Stimulated activated naive CD8-positive, alpha-beta T cell treated with anti-CD3 and anti-CD28 coated beads, Interleukin-15, Interleukin-2, amounts not matched to agents 100 U/mL and 50 U/mL, for 24 hours (primary cell): Measurements from ENCODE around the gene FADS3.

Source experiments
- ATAC-seq: fragments of 150-1000 bp; cut with Tn5 transposase; one replicate; pipeline ENCODE4 v1.10.0; 2021
- DNase-seq: peaks from one replicate; pipeline ENCODE4 v3.0.0; 2021

Gene FADS3, protein sequence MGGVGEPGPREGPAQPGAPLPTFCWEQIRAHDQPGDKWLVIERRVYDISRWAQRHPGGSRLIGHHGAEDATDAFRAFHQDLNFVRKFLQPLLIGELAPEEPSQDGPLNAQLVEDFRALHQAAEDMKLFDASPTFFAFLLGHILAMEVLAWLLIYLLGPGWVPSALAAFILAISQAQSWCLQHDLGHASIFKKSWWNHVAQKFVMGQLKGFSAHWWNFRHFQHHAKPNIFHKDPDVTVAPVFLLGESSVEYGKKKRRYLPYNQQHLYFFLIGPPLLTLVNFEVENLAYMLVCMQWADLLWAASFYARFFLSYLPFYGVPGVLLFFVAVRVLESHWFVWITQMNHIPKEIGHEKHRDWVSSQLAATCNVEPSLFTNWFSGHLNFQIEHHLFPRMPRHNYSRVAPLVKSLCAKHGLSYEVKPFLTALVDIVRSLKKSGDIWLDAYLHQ

DNA sequence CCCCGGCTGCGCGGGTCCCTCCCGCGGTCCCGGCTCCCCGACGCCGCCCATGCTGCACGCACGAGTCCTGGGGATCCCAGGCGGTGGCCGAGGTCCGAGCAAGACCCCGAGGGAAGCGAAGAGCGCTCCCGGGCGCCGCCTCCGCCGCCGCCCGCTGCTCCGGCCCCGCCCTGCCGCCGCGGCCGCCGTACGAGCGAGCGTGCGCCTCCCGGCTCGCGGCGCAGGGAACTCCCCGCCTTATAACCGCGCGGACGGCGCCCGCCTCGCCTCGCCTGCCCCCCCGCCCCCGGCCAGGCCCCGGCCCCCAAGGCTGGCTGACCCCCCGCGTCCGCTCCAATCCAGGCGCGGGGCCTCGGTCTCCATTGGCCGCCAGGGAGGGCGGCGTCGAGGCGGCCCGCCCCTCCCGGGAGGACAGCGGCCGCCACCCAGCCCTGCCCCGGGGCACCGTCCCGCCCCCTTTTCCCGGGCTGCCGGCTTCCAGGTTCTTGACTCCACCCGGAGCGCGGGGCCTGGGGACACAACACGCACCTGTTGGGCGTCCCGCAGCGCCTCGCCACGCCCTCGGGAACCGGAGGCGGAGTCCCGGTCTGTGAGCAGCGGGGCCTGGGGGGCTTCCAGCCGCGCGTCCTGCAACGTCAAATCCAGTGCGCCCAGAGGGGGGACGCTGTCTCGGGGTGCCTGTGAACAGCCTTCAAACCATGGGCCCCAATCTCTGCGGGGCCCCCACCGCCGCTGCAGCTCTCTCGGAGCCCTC is at the start of gene FADS3:
FADS3 (minus strand) TSS at position 215 of the 754 bp plus-strand sequence; CDS start at position 51, 164 bp downstream.
- ATAC-seq (peak; percentile 68), DNase-seq (peak; percentile 67)

DNA sequence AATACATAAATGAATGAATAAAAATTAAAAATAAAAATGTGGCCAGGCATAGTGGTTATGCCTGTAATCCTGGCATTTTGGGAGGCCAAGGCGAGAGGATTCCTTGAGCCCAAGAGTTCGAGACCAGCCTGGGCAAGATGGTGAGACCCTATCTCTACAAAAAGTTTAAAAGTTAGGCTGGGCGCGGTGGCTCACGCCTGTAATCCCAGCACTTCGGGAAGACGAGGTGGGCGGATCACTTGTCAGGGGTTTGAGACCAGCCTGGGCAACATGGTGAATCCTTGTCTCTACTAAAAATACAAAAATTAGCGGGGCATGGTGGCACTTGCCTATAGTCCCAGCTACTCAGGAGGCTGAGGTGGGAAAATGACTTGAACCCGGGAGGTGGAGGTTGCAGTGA is 49.1 kb upstream of the FADS3 start:
- DNase-seq (no peak), ATAC-seq (no peak)

DNA sequence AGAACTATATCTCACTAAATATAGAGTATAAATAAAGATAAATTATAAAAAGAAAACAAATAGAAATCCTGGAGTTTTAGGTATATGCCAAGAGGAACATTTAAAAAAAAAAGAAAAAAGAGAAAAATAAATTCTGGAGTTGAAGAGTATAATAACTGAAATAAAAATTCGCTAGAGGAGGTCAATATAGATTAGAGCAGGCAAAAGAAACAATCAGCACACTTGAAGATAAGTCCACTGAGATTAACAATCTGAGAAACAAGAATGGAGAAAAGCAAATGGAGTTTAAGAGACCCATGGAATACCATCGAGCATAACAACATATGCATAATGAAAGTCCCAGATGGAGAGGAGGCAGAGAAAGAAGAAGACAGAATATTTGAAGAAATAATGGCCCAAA is 44.5 kb upstream of the FADS3 start:
- ATAC-seq, result no peak

DNA sequence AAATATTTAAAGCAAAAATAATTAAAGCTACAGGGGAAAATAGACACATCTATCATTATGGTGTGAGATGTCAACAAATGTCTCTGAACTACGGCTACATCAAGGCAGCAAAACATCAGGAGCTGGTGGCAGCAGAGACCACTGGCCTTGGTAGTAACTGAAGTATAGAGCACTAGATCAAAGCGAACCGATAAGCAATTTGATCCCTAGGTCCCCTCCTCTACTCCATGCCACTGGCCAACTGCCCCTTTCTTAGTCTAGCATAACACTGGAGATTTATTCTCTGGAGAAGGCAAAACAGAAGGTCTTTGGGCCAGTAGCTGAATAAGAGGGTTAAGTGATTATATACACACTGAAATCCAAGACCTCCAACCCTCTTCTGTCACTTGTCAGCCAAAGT is 39.6 kb upstream of the FADS3 start:
- ATAC-seq, result no peak
- no peak for DNase-seq

More for the DNA sequence above, 44.5 kb upstream of the FADS3 start:
- DNase-seq, result no peak

DNA sequence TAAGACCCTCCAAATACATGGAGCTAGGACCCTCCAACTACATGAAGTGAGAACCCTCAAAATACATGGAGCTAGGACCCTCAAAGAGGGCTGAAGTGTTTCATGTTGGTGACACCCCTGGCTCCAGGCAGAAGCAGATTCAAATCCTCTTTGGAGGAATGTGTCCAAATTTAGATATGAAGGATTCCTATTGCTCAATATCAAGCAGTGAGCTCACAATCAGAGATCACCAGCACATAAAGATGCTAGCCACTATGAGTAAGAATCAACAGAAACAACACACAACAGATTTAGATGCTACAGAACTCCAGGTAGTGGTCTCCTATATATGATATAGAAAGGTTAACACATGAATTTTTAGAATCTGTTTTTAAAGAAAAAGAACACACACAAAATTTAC is 37.3 kb upstream of the FADS3 start:
- DNase-seq, result no peak
- ATAC-seq, result no peak

DNA sequence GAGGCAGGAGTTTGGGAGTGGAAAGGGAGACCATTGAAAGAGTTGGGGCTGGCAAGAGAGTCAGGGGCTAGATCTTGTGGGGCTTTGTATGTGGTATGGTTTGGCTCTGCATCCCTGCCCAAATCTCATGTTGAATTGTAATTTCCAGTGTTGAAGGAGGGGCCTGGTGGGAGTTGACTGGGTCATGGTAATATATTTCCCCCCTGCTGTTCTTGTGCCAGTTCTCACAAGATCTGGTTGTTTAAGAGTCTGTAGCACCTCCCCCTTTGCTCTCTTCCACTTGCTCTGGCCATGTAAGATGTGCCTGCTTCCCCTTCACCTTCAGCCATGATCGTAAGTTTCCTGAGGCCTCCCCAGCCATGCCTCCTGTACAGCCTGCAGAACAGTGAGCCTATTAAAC is 36.2 kb upstream of the FADS3 start:
- ATAC-seq, result no peak
- no peak for DNase-seq

DNA sequence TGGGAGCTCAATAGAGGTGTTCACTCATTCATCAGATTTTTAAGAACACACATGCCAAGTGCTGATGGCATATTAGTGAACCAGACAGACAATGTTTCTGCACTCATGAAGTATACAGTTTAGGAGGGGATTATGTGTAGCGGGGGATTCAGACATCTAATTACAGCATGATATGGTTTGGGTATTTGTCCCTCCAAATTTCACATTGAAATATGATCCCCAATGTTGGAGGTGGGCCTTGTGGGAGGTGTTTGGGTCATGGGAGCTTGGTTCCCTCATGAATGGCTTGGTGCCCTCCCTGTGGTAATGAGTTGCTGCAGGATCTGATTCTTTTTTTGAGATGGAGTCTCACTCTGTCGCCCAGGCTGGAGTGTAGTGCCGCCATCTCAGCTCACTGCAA is 34.9 kb upstream of the FADS3 start:
- no peak for ATAC-seq
- no peak for DNase-seq

DNA sequence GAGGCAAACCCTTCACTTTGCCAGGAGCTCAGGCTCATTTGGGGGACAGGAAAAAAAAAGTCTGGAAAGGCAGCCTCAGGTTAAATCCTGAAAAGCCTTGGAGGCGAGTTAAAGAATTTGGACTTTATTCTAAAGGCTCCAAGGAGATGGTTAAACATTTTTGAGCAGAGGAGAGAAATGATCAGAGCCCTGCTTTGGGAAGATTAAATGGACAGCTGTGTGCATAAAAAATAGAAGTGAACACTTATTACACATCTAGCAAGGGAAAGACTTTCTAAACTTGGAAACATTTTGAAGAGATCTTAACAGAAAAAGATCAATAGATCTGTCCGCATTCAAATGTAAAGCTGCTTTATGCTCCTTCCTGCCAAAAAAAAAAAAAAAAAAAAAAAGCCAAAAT is 34.4 kb upstream of the FADS3 start:
- no peak for DNase-seq
- ATAC-seq, result no peak

DNA sequence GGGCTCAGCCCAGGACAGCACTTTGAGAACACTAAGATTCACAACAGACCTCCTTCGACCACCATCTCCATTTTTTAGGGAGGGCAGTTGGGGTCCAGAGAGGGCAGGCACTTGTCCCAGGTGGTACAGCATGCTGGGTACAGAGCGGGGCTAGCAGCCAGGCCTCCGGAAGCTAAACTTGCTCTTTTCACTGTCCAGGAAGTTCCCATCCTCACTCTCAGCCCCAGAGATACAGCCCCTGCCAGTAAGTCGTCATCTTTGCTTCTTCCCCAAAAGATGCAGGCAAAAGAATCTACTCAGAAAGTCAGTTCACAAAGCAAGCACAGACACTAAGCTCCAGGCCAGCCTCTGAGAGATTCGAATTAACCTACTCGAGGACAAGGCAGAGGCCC is 32.7 kb upstream of the FADS3 start:
- ATAC-seq (no peak), DNase-seq (no peak)

DNA sequence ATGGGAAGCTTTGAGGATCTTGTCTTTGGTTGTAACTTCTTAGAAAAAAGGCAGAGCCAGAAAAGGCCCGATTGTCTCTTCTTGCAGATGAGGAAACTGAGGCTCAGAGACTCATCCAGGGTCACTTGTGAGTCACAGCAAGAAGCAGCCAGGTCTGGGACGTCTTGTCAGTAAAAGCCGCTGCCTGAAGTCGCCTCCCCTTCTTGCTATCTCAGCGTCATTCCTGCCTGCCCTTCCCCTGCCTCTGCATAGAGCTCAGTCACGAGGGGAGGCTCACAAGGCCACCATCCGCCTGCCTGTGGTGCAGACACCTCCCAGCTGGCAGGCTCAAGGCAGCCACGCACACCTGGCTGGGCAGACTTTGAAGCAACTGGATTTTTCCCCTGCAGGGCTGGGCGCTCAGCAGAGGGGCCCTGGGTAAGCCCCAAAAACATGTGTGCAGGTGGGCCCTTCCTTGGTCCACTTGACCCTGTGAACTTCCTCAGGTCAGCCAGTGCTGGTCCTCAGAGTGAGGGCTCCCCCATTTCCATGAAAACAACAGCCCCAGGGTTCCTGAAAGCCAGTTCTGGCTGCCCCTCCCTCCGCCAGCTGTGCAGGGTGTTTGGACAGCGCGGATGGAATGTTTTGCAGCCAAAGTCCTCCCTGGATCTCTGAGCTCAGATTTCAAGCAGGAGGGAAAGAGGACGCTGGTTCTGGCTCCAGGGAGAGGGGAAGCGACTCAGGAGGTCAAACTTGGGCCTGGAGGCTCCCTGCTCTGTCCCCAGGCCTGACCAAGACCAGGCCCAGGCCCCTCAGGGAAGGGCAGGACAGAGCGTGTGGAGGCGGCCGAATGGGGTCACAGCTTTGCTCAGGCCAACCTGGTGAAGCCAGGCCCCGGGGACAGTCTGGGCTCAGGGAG is 32.1 kb upstream of the FADS3 start:
- ATAC-seq (no peak), DNase-seq (no peak)

DNA sequence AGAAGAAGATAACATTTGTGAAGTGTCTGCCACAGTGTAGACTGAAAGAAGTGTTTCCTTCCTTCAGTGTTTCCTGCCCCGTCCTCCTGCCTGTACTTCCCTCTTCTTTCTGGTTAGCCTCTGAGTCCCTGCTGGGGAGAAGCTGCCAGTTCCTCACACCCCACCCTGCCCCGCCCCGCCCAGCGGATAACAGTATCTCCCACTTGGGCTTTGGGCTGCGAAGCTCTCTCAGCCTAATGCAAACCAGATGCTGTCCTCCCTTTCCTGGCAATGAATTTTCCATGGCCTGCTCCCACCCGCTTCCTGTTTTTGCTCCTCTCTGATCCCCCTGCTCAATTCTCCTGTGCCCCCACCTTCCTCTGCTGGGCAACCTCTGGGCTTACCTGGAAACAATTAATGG is 31.2 kb upstream of the FADS3 start:
- ATAC-seq, result no peak
- no peak for DNase-seq

DNA sequence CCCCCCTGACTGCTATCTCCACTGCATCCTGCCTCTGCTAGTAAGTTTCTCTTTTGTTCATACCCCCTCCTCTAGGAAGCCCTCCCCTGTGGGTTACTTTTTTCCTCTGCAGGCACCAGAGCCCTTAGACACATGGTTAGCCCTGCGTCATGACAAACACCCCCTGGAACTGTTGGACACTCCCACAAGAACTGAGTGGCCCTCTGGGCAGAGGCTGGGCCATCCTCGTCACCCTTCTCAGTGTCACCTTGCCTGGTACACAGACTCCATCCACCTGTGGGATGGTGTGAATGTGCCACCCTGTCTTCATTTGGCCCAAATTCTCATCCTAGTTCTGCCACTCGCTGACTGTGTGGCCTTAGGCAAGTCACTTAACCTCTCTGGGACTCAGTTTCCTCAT is 30.1 kb upstream of the FADS3 start:
- DNase-seq (no peak), ATAC-seq (no peak)

DNA sequence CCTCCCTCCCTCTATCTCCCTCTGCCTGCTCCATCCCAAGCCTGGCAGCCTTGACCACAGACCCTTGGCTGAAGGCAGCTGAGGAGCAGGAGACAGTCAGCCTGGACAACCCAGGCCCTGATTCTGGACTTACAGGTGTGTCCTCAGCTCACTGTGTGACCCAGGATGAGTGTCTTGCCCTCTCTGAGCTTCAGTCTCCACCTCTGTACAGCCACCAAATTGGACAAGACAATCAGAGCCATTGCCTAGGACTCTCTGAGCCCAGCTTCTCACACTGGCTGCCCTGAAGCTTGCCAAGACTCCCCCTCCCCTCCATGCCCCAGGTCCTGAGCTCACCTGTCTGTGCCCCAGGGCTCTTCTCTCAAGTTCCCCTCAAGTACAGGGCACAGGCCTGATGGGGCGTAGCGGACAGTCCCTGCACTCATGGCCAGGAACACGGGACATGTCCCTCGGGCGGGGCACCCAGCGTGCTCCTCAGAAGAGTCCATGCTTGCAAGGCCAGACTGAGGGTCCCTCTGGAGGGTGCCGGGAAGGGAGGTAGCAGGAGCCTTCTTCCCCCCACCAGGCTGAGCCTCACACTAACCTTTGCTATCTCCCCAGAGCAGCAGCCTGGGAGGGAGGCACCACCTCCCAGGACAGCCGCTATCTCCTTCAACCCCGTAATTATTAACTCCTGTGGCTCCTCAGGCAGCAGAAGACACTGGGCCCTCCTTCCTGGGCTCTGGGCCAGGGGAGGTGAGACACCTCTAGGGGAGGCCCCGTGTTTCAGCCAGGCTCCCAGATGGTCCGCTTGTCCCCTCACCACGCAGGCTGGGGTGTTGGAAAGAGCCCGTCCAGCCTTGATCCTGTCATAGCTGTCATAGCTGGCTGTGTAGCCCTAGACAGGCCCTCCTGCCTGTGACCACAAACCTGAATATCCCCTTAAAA is 28.6 kb upstream of the FADS3 start:
- DNase-seq (no peak), ATAC-seq (no peak)

DNA sequence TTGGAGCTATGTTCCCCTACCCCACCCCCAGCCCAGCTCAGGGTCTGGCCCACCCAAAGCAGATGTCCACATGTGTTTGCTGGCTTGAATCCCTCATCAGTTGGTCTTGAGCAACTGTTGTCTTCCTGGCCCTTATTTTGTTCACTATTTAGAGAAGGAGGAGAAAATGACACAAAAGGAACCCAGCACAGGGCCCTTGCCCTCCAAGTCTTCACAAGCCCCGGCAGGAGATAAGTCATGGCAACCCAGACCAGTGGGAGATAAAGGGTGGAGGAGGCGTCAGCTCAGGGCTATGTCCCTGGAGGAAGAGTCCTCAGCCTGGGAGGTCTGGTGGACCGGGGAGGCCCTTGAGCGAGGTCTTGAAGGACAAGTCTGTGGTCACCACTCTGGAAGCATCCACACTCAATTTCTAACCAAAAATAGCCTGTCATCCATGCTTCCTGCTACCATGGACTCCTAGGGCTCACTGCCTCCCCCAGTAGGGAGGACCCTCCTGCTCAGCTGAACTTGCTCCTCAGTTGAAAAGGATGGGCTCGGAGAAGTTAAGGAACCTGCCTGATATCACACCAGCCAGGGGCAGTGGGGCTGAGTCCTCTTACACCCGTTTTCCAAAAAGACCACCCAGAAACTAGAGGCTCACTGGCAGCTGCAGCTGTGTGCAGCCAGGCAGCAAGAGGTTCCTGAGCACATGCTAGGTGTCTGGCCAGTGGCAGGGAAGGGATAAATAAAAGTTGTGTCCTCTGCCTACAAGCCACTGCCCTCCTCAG is 27.8 kb upstream of the FADS3 start:
- ATAC-seq, result no peak
- DNase-seq, result no peak

DNA sequence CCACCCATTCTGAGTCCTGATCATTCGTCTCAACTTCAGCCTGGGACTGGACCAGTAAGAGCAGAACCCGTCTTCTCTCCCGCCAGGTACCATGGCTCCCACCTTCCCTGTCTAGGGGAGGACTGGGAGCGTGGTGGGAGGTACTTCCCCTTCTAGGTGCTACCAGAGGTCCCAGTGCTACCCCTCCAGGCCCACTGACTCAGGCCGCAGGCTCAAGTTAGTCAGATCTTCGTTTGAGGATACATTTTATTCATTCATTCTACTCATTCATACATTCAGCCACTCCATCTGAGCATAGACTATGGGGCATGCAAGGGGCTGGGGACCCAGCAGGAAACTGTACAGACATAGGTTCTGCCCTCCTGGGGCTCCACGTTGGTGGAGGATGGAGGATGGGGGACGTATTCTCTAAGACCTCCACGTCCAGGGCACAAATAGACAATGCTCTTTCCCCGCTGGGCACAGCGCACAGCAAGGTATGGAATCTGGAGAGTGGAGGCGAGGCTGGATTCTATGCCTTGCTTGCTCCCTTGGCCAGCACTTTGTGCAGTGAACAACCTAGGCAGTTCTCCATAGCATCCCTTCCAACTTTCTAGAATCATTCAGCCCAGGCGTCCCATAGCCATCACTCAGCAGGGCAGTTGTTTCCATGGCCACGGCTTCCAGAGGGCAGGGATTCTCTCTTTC is 27.0 kb upstream of the FADS3 start:
- DNase-seq, result no peak
- ATAC-seq, result no peak

DNA sequence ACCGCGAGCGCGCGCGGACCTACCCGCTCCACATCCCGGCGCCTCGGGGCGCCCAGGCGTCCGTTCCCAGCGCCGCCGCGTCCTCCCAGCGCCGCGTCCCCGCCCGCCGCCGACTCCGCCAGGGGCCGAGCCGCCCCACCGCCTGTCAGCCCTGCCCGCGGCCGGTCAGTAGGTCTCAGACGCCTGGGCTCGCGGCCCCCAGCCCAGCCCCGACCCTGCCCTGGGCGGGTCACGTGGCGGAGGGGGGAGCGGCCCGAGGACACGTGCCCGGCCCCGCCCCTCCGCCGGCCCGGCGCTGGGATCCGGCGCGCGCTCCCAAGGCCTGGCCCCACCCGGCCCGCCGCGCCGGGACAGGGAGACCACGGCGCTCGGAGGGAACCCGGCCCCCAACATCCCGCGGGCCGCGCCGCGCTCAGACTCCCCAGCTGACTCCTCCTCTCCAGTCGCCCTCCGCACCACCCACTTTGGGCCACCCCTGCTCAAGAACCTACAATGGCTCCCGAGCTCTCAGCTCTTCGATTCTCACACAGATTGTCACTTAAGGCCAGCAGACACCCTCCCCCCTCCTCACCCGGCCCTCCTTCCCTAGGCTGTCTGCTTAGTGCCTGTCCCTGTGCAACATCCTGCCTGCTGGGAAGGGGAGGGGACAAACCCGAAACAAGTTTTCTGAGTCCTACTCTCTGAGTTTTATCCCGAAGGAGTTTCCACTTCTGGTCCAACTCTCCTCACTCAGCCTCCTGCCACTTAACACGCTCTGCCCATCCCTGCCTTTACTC is 26.2 kb upstream of the FADS3 start, which contains the start of gene RAB3IL1:
RAB3IL1 (minus strand) TSS at position 233 of the 776 bp plus-strand sequence; CDS start at position 34, 199 bp downstream.
- DNase-seq, result no peak
- no peak for ATAC-seq

DNA sequence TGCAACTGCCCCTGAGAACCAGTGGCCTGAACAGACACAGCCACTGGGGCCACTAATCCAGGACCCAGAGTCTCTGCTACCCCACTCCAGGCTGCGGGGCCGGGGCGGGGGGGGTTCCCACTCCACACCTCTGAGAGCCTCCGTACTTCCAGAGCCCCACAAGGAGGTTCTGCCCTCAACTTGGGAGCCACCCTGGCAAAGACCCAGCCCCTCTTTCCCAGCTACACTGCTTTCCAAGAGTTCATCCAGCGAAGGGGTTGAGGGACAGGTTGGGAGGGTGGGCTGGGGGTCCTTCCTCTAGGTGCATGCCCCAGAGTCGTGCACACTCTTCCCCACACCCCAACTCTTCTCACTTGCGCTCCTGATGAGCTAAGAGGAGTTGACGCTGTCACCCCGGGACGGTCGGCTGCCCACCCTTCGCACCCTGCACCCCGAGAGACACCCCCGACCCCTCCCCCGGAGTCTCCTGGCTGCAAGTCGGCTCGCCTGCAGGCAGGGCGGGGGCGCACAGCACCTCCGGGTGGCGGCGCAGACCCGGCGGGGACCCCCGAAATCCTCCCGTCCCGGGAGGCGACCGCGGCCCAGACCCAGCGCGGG is 25.5 kb upstream of the FADS3 start:
- ATAC-seq (no peak), DNase-seq (no peak)

DNA sequence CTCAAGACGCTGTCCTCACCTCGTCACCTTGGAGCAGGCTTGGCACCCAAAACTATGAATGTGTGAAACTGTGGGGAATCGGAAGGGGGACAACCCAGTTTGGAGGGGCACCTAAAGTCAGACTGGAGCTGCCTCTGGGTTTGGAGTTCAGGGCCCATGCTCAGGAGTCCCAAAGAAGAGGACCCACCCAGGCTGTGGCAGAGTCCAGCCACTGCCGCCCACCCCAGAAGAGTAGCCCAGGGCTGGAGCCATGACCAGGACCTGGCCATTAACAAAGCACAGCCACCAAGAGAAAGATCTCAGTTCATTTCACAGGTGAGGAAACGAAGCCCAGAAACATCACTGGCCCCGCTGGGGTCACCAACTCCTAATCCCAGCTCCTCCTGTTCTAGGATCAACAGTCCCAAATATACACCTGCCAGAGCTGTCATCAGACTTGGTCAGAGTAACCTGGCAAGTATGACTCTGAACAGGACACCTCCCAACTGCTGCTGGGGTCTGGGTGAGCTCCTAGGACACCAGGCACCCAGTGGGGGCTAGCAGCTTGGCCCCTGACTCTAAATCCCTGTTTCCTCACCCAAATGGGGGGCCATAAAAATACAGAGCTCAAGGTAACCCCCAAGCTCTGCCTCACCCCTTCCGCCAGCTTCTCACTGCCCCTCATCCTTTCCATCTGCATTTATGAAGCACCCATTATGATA is 23.3 kb upstream of the FADS3 start:
- no peak for DNase-seq
- ATAC-seq, result no peak
